ENCODE measurements around the gene GPS2.
"Not testable (repeated sequence)": the region's sequence is repeated elsewhere in the genome, so short reads cannot be mapped to it uniquely, and the experiment has no call there.

GPS2 gene

GRCh38 chr17:7337600-7337999 lies 22.4 kb upstream of the GPS2 start:
- DNase-seq = not testable (repeated sequence)

GRCh38 chr17:7336240-7337175 lies 21.3 kb upstream of the GPS2 start, which contains the start of gene ACAP1:
TSS of gene ACAP1 (plus strand) at chr17:7336529. CDS start at chr17:7336735, 206 bp downstream.
- no peak for DNase-seq

- DNase-seq = not testable (repeated sequence)
These were observed 20.6 kb upstream of the GPS2 start for GRCh38 chr17:7335765-7336164.

GRCh38 chr17:7334938-7335538 lies 19.9 kb upstream of the GPS2 start:
- DNase-seq = no peak

- DNase-seq = not testable (repeated sequence)
These were observed 17.5 kb upstream of the GPS2 start for GRCh38 chr17:7332600-7333069.

GRCh38 chr17:7332111-7332510 lies 17.0 kb upstream of the GPS2 start:
- no peak for DNase-seq

GRCh38 chr17:7330638-7331015 lies 15.5 kb upstream of the GPS2 start:
- no peak for DNase-seq

- DNase-seq = peak in 50 of 56 donors; percentile 30 to 88 (median 74)
These were observed 15.0 kb upstream of the GPS2 start for GRCh38 chr17:7329997-7330637.

GRCh38 chr17:7329374-7329996 lies 14.3 kb upstream of the GPS2 start:
- peak; percentile 78 to 100 (median 97) for DNase-seq

- DNase-seq = peak in 4 of 56 donors; percentile 51 to 63 (median 56)
These were observed 13.7 kb upstream of the GPS2 start, which contains the start of gene NEURL4 for GRCh38 chr17:7328840-7329373. TSS of gene NEURL4 (minus strand) at chr17:7329335. CDS start at chr17:7329312, 23 bp downstream.

- no peak for DNase-seq
These were observed 12.8 kb upstream of the GPS2 start for GRCh38 chr17:7328009-7328408.

- DNase-seq = no peak
These were observed 12.3 kb upstream of the GPS2 start for GRCh38 chr17:7327501-7327900.

GRCh38 chr17:7327056-7327455 lies 11.9 kb upstream of the GPS2 start:
- DNase-seq = no peak

GRCh38 chr17:7326186-7326585 lies 11.0 kb upstream of the GPS2 start:
- no peak for DNase-seq

- no peak for DNase-seq
These were observed 9.9 kb upstream of the GPS2 start for GRCh38 chr17:7325031-7325528.

GRCh38 chr17:7324438-7324779 lies 9.2 kb upstream of the GPS2 start:
- DNase-seq = no peak

- DNase-seq = peak in 7 of 56 donors; percentile 9 to 58 (median 18)
These were observed 8.7 kb upstream of the GPS2 start for GRCh38 chr17:7323731-7324437.

GRCh38 chr17:7322520-7323194 lies 7.5 kb upstream of the GPS2 start:
- DNase-seq = no peak

GRCh38 chr17:7321466-7321865 lies 6.3 kb upstream of the GPS2 start:
- DNase-seq = no peak
